Osteoblast (primary cell): Measurements from ENCODE around the gene GRID1. TPM values are rescaled to one million over a fixed set of nuclear protein-coding genes. Genes with fewer than 3 reads are reported as not detected.
"Not testable (repeated sequence)": the region's sequence is repeated elsewhere in the genome, so short reads cannot be mapped to it uniquely, and the experiment has no call there.

Source experiments
- DNase-seq: peaks from one replicate; pipeline ENCODE4 v3.0.0; 2011; ENCODE audit warnings: low spot score, mixed read lengths; ENCODE audit not compliant: insufficient read length; ENCODE audit errors: missing footprints
- H2AFZ ChIP-seq: 2 replicates; pipeline ENCODE4 v1.6.0; 2011; ENCODE audit warnings: mild to moderate bottlenecking, low read length
- H3K27ac ChIP-seq: 2 replicates; pipeline ENCODE4 v1.5.1; 2011; ENCODE audit warnings: mild to moderate bottlenecking, low read depth, low read length, moderate library complexity
- H3K27me3 ChIP-seq: 2 replicates; pipeline ENCODE4 v1.6.0; 2012; ENCODE audit warnings: mild to moderate bottlenecking, control low read depth, inconsistent platforms, low read length, moderate library complexity; ENCODE audit not compliant: insufficient read depth
- H3K36me3 ChIP-seq: 2 replicates; pipeline ENCODE4 v1.5.1; 2011; ENCODE audit warnings: mild to moderate bottlenecking, low read length, control low read depth, moderate library complexity; ENCODE audit not compliant: insufficient read depth
- H3K4me1 ChIP-seq: 2 replicates; pipeline ENCODE4 v1.5.1; 2011; ENCODE audit warnings: mild to moderate bottlenecking, low read length, control low read depth, moderate library complexity; ENCODE audit not compliant: insufficient read depth
- H3K4me2 ChIP-seq: 2 replicates; pipeline ENCODE4 v1.6.0; 2011; ENCODE audit warnings: mild to moderate bottlenecking, low read length; ENCODE audit not compliant: insufficient read depth
- H3K4me3 ChIP-seq: fragments of 200-600 bp; sonication (generic); 3 replicates; pipeline ENCODE4 v1.5.1; 2012; ENCODE audit warnings: mild to moderate bottlenecking, low read length, inconsistent platforms; ENCODE audit not compliant: insufficient read depth
- H3K79me2 ChIP-seq: 2 replicates; pipeline ENCODE4 v1.6.0; 2012; ENCODE audit warnings: mild to moderate bottlenecking, low read length, control low read depth, inconsistent platforms; ENCODE audit not compliant: insufficient read depth
- H3K9me3 ChIP-seq: 2 replicates; pipeline ENCODE4 v1.5.1; 2011; ENCODE audit warnings: low read depth, low read length, control low read depth
- H4K20me1 ChIP-seq: 2 replicates; pipeline ENCODE4 v1.6.0; 2012; ENCODE audit warnings: mild to moderate bottlenecking, low read length, control low read depth; ENCODE audit not compliant: insufficient read depth
- total RNA-seq: library from RNA; depleted of rRNA; stranded (reverse); fragments of >200 nt; gene quantifications from 2 replicates; pipeline ENCODE4 v1.2.3, GENCODE V29; 2012
- TF ChIP-seq, protein P1 (sequence below): IDR thresholded peaks from 2 replicates; pipeline ENCODE4 v1.5.1; 2011; ENCODE audit warnings: mild to moderate bottlenecking, low read depth, low read length, moderate library complexity; ENCODE audit errors: extremely low read depth

GRID1 gene
- total RNA-seq, 1 donor, result not detected

DNA sequence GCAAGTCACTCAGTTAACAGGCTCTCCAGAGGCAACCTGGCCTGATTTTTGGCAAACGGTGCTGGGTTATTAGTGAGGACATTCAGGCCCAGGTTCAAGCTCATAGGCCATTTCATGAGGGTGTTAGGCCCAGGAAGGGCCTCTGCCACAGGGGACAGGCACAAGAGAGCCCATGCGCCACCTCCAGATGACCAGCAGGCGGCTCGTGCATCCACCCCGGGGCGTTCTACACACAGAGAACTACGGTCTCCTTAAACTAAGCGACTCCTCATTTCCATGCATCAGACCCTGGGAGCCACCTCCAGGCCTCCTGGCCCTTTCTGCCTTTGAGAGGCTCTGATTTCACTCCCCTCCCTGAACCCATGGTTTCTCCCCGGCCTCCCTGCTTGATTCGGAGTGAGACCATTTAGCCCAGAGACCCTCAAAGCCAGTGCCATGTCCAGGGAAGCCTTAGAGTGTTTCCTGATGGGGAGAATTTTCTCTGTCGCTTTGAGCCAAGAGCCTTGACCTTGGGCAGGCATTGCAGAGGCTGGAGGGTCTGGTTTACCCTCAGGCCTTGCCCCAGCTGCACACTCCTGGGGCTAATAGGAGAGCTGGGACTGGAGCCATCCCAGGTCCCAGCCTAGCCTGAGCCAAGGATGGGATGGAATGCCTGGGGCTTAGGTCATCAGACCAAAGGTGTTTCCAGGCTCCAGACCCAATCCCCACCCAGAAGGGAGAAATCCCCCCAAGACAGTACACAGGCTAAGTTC is 188.0 kb downstream of the GRID1 start:
- TF ChIP-seq, protein P1, sequence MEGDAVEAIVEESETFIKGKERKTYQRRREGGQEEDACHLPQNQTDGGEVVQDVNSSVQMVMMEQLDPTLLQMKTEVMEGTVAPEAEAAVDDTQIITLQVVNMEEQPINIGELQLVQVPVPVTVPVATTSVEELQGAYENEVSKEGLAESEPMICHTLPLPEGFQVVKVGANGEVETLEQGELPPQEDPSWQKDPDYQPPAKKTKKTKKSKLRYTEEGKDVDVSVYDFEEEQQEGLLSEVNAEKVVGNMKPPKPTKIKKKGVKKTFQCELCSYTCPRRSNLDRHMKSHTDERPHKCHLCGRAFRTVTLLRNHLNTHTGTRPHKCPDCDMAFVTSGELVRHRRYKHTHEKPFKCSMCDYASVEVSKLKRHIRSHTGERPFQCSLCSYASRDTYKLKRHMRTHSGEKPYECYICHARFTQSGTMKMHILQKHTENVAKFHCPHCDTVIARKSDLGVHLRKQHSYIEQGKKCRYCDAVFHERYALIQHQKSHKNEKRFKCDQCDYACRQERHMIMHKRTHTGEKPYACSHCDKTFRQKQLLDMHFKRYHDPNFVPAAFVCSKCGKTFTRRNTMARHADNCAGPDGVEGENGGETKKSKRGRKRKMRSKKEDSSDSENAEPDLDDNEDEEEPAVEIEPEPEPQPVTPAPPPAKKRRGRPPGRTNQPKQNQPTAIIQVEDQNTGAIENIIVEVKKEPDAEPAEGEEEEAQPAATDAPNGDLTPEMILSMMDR, result peak; percentile 24
- no peak overlapping the region for H3K27ac ChIP-seq
- DNase-seq, result no peak
- H3K36me3 ChIP-seq, result no peaks in the 10 kb centered on the region
- no peak overlapping the region for H3K4me3 ChIP-seq
- no peaks in the 10 kb centered on the region for H4K20me1 ChIP-seq
- no peak overlapping the region for H2AFZ ChIP-seq
- no peaks in the 10 kb centered on the region for H3K79me2 ChIP-seq
- H3K9me3 ChIP-seq, result no peaks in the 10 kb centered on the region
- H3K4me1 ChIP-seq, result no peaks in the 10 kb centered on the region
- H3K4me2 ChIP-seq, result no peak overlapping the region
- no peaks in the 10 kb centered on the region for H3K27me3 ChIP-seq

DNA sequence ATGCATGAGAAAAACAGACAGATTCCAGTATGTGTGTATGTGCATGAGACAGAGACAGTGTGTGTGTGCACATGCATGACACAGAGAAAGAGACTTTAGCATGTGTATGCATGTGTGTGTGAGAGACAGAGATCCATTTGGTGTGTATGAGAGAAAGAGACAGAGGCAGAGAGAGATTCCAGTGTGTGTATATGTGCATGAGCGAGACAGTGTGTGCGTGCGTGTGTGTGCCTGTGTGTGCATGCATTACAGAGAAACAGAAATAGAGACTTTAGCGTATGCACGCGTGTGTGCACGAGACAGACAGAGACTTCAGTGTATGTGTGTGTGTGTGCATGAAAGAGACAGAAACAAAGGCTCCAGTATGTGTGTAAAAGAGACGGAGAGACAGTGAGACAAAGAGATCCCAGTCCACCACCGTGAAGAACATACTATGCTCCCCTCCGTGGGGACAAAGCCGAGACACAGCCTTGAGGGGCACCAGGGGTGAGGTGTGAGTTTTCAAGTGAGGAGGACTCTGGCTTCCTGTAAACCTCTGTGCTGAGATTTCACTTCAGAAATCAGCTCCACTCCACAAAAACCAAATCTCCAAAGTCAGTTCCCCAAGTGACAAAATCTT is 188.9 kb downstream of the GRID1 start:
- Histone ChIP-seq H3K27ac (no peak overlapping the region), H3K4me1 (no peaks in the 10 kb centered on the region), H3K36me3 (no peaks in the 10 kb centered on the region), H3K9me3 (no peaks in the 10 kb centered on the region), H3K79me2 (no peaks in the 10 kb centered on the region), H3K4me2 (no peak overlapping the region), H4K20me1 (no peaks in the 10 kb centered on the region), H3K27me3 (no peaks in the 10 kb centered on the region), H2AFZ (no peak overlapping the region), H3K4me3 (no peak overlapping the region)
- no peak for DNase-seq
- TF ChIP-seq, protein P1, result no peak

DNA sequence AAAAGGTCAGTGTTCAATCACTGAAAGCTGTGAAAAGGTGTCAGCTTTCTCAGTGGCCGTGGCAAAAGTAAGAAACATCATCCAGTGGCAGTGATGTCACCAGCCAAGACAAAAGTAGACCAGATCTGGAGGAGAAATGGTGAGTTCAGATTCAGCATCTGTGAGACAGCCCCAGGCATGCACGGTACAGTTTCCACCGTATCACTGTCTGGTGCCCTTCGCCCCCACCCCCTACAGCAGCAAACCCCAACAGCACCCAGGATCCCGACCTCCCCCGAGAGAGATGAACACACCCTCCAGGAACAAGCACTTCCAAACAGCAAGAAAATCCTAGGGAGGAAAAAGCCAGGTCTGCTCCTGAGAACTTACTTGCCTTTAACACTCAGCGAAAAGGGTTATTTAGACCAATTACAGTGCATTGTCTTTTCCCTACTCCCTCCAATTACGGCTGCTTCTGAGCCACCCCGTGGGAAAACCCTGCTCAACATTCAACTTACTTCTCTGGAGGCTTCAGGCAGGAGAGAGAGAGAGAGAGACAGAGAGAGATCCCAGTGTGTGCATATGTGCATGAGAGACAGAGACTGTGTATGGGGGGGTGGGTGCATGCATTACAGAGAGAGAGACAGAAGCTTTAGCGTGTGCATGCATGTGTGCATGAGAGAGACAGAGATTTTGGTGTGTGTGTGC is 189.6 kb downstream of the GRID1 start:
- no peak overlapping the region for H2AFZ ChIP-seq
- TF ChIP-seq, protein P1, result no peak
- H3K36me3 ChIP-seq, result no peaks in the 10 kb centered on the region

DNA sequence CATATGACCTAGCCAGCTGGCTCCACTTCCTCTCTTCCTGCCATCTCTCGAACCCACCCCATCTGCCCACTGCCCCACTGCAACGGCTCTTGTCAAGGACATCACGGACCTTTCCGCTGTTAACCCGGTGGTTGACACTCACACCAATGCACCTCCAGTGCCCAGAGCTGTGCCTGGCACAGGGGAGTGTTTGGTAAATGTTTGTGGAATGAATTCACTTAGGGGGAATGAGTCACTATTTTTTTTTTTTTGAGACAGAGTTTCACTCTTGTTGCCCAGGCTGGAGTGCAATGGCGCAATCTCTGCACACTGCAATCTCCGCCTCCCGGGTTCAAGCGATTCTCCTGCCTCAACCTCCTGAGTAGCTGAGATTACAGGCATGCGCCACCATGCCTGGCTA is 191.1 kb downstream of the GRID1 start:
- H3K4me3 ChIP-seq, H3K4me1 ChIP-seq, H3K27me3 ChIP-seq, H3K27ac ChIP-seq, H2AFZ ChIP-seq, H4K20me1 ChIP-seq, DNase-seq, H3K79me2 ChIP-seq, H3K36me3 ChIP-seq, H3K4me2 ChIP-seq, H3K9me3 ChIP-seq: not testable (repeated sequence)

More for the DNA sequence above, 189.6 kb downstream of the GRID1 start:
- Histone ChIP-seq H3K27me3 (no peaks in the 10 kb centered on the region), H3K9me3 (no peaks in the 10 kb centered on the region), H3K4me3 (no peak overlapping the region), H4K20me1 (no peaks in the 10 kb centered on the region), H3K4me1 (no peaks in the 10 kb centered on the region), H3K79me2 (no peaks in the 10 kb centered on the region), H3K27ac (no peak overlapping the region), H3K4me2 (no peak overlapping the region)
- DNase-seq, result no peak
